ENCODE data around the gene TCP11.

Gene TCP11

GRCh38 chr6:35071347-35071994 is 69.7 kb downstream of the TCP11 start:
- no peak overlapping the region for H3K4me3 ChIP-seq (ENCODE audit: low read depth, low read length)

DNA sequence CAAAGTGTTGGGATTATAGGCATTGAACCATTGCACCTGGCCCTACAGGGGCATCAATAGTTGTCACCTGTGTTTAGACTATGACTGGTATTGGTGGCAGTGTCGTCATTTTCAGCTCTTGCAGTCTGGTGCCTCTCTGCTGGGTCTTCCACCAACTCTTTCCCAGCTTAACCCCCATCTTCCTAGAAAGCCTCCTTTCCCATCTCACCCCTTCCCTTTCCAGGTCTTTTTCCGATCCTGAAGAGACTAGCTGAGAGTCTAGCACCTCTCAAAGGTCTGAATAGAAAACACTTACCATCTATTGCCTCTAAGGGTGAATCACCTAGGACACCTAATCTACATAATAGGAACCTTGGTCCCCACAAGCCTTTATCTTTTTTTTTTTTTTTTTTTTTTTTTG is 71.0 kb downstream of the TCP11 start:
- no peak overlapping the region for H3K4me3 ChIP-seq (ENCODE audit: low read depth, low read length)
- TF ChIP-seq, protein P1, sequence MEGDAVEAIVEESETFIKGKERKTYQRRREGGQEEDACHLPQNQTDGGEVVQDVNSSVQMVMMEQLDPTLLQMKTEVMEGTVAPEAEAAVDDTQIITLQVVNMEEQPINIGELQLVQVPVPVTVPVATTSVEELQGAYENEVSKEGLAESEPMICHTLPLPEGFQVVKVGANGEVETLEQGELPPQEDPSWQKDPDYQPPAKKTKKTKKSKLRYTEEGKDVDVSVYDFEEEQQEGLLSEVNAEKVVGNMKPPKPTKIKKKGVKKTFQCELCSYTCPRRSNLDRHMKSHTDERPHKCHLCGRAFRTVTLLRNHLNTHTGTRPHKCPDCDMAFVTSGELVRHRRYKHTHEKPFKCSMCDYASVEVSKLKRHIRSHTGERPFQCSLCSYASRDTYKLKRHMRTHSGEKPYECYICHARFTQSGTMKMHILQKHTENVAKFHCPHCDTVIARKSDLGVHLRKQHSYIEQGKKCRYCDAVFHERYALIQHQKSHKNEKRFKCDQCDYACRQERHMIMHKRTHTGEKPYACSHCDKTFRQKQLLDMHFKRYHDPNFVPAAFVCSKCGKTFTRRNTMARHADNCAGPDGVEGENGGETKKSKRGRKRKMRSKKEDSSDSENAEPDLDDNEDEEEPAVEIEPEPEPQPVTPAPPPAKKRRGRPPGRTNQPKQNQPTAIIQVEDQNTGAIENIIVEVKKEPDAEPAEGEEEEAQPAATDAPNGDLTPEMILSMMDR (IDR thresholded peaks at IDR 0.05; ENCODE audit: borderline replicate concordance, insufficient read depth, low read depth, low read length) = no peak

More at GRCh38 chr6:35071347-35071994, 69.7 kb downstream of the TCP11 start:
- TF ChIP-seq, protein P1 (IDR thresholded peaks at IDR 0.05; ENCODE audit: borderline replicate concordance, insufficient read depth, low read depth, low read length) = no peak

GRCh38 chr6:35069262-35069661 is 71.9 kb downstream of the TCP11 start:
- no peak overlapping the region for H3K4me3 ChIP-seq (ENCODE audit: low read depth, low read length)
- TF ChIP-seq, protein P1 (IDR thresholded peaks at IDR 0.05; ENCODE audit: borderline replicate concordance, insufficient read depth, low read depth, low read length) = no peak

- H3K4me3 ChIP-seq (ENCODE audit: low read depth, low read length) = no peak overlapping the region
- TF ChIP-seq, protein P1 (IDR thresholded peaks at IDR 0.05; ENCODE audit: borderline replicate concordance, insufficient read depth, low read depth, low read length) = no peak
Observed at GRCh38 chr6:35068644-35069043, 72.5 kb downstream of the TCP11 start.

DNA sequence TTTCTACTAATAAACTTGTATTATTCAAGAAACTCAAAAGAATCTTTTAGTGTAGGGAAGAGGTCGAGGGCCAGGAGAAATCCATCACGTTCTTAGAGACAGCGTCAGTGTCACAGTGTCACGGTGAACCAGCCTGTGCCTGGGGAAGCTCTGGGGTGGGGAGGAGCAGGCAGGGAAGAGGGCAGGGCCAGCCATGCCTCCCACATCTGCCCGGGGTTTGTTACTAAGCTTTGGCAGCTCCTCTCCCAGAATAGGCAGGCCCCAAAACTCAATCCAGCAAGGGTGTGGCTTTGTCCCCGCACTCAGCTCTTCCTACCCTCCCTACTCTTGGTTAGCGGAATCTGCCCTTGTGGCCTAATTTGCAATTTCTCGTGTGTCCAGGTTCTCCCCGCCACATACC is 72.9 kb downstream of the TCP11 start:
- H3K4me3 ChIP-seq (ENCODE audit: low read depth, low read length) = no peak overlapping the region
- TF ChIP-seq, protein P1 (IDR thresholded peaks at IDR 0.05; ENCODE audit: borderline replicate concordance, insufficient read depth, low read depth, low read length) = no peak

Data from GM12875 (cell line).